Measurements from ENCODE around the gene SLC51A.

DNA sequence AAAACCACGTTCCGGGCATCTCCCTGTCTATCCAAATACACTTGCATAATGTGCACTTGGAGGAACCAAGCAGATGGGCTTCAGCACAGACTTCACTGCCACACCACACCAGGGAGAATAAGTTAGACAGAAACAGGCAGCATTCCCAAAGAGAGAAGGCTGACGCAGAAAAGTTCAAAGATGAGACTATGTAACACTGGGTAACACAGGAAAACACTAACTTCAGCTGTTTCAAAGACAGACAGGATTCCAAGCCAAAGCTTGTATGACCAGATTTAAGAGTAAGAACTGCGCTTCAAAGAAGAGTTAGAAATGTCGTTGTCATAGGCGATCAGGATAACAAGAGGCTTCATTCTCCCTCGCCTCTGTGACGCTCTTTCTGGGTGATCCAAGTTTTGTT, 19.9 kb downstream of the SLC51A start:
- TF ChIP-seq YY1 (IDR thresholded peaks at IDR 0.05; ENCODE audit: insufficient read depth, insufficient read length) = no peak
- no peak for TF ChIP-seq SUZ12 (IDR thresholded peaks at IDR 0.05; ENCODE audit: extremely low read depth, insufficient read depth, insufficient read length)
- no peak for TF ChIP-seq ZNF274 (IDR thresholded peaks at IDR 0.05; ENCODE audit: low read depth, low read length)

All from NT2/D1 (cell line).